CD4-positive, alpha-beta T cell treated with Interferon alpha-2 for 1 hour (primary cell): Measurements from ENCODE around the gene AMN.

Experiments
- DNase-seq, 2 donors: peaks; one replicate each; pipeline ENCODE4 v3.0.0-alpha.2; 2020 to 2022

The AMN gene

GRCh38 chr14:102899516-102899900 lies 23.0 kb upstream of the AMN start:
- DNase-seq, result no peak

GRCh38 chr14:102900631-102901571 lies 21.6 kb upstream of the AMN start:
- DNase-seq, result peak; percentile 21 to 40

- peak in 1 of 2 donors; percentile 69 for DNase-seq
Measured at GRCh38 chr14:102901633-102902032, 20.8 kb upstream of the AMN start.

- DNase-seq, result no peak
Measured at GRCh38 chr14:102902086-102902485, 20.4 kb upstream of the AMN start.

- no peak for DNase-seq
Measured at GRCh38 chr14:102902523-102903247, 19.8 kb upstream of the AMN start.

GRCh38 chr14:102903248-102903888 lies 19.1 kb upstream of the AMN start:
- no peak for DNase-seq

GRCh38 chr14:102903889-102904512 lies 18.5 kb upstream of the AMN start:
- DNase-seq, result no peak

- DNase-seq, result no peak
Measured at GRCh38 chr14:102905116-102906108, 17.1 kb upstream of the AMN start.

GRCh38 chr14:102906616-102907302 lies 15.7 kb upstream of the AMN start:
- DNase-seq, result no peak

- DNase-seq, result no peak
Measured at GRCh38 chr14:102907303-102907844, 15.1 kb upstream of the AMN start.

GRCh38 chr14:102907980-102908730 lies 14.3 kb upstream of the AMN start:
- no peak for DNase-seq

- no peak for DNase-seq
Measured at GRCh38 chr14:102908766-102909455, 13.6 kb upstream of the AMN start.

GRCh38 chr14:102909462-102909861 lies 13.0 kb upstream of the AMN start:
- DNase-seq, result no peak

- DNase-seq, result no peak
Measured at GRCh38 chr14:102909911-102910310, 12.6 kb upstream of the AMN start.

- DNase-seq, result no peak
Measured at GRCh38 chr14:102910442-102910841, 12.0 kb upstream of the AMN start.

- DNase-seq, result no peak
Measured at GRCh38 chr14:102911541-102911951, 10.9 kb upstream of the AMN start.

- no peak for DNase-seq
Measured at GRCh38 chr14:102911991-102912761, 10.3 kb upstream of the AMN start.
